ENCODE data around the gene EGFR.

Gene EGFR

GRCh38 chr7:55178292-55178862 is 159.6 kb downstream of the EGFR start:
- Histone ChIP-seq H3K4me3 (ENCODE audit: low read depth, low read length, poor library complexity, severe bottlenecking) (no peak overlapping the region), H3K9me2 (ENCODE audit: low read depth, low read length) (no peaks in the 10 kb centered on the region), H3K9ac (ENCODE audit: low read length) (no peak overlapping the region), H3K4me1 (ENCODE audit: insufficient read depth, low read length, severe bottlenecking) (no peaks in the 10 kb centered on the region), H2AFZ (ENCODE audit: low read length) (no peak overlapping the region), H3K9me3 (ENCODE audit: low read length) (no peaks in the 10 kb centered on the region), H3F3A (ENCODE audit: insufficient read depth, low read length) (no peaks in the 10 kb centered on the region), H4K20me1 (ENCODE audit: insufficient read depth, low read length) (no peaks in the 10 kb centered on the region), H3K4me2 (ENCODE audit: low read length) (no peak overlapping the region), H3K27ac (ENCODE audit: low read depth, low read length, poor library complexity, severe bottlenecking) (no peak overlapping the region), H3K79me2 (ENCODE audit: insufficient read depth, low read length) (no peaks in the 10 kb centered on the region), H3K27me3 (ENCODE audit: insufficient read depth, low read length) (no peaks in the 10 kb centered on the region), H3K36me3 (ENCODE audit: insufficient read depth, low read length) (no peaks in the 10 kb centered on the region)
- TF ChIP-seq CTCF (IDR thresholded peaks at IDR 0.05; ENCODE audit: low read length) (no peak), EZH2 (IDR thresholded peaks at IDR 0.05; ENCODE audit: borderline replicate concordance, low read length) (no peak)

GRCh38 chr7:55178863-55179773 is 160.3 kb downstream of the EGFR start:
- Histone ChIP-seq H3K4me1 (ENCODE audit: insufficient read depth, low read length, severe bottlenecking) (no peaks in the 10 kb centered on the region), H4K20me1 (ENCODE audit: insufficient read depth, low read length) (no peaks in the 10 kb centered on the region), H3K9me2 (ENCODE audit: low read depth, low read length) (no peaks in the 10 kb centered on the region), H3F3A (ENCODE audit: insufficient read depth, low read length) (no peaks in the 10 kb centered on the region), H3K36me3 (ENCODE audit: insufficient read depth, low read length) (no peaks in the 10 kb centered on the region), H3K4me2 (ENCODE audit: low read length) (no peak overlapping the region), H3K27ac (ENCODE audit: low read depth, low read length, poor library complexity, severe bottlenecking) (no peak overlapping the region), H3K4me3 (ENCODE audit: low read depth, low read length, poor library complexity, severe bottlenecking) (no peak overlapping the region), H3K9me3 (ENCODE audit: low read length) (no peaks in the 10 kb centered on the region), H3K79me2 (ENCODE audit: insufficient read depth, low read length) (no peaks in the 10 kb centered on the region), H3K27me3 (ENCODE audit: insufficient read depth, low read length) (no peaks in the 10 kb centered on the region), H3K9ac (ENCODE audit: low read length) (no peak overlapping the region), H2AFZ (ENCODE audit: low read length) (no peak overlapping the region)
- TF ChIP-seq EZH2 (IDR thresholded peaks at IDR 0.05; ENCODE audit: borderline replicate concordance, low read length) (no peak), CTCF (IDR thresholded peaks at IDR 0.05; ENCODE audit: low read length) (no peak)

GRCh38 chr7:55179931-55180682 is 161.3 kb downstream of the EGFR start:
- Histone ChIP-seq H3K36me3 (ENCODE audit: insufficient read depth, low read length) (no peaks in the 10 kb centered on the region), H3K4me2 (ENCODE audit: low read length) (no peak overlapping the region), H4K20me1 (ENCODE audit: insufficient read depth, low read length) (no peaks in the 10 kb centered on the region), H3K9me2 (ENCODE audit: low read depth, low read length) (no peaks in the 10 kb centered on the region), H2AFZ (ENCODE audit: low read length) (no peak overlapping the region), H3K27me3 (ENCODE audit: insufficient read depth, low read length) (no peaks in the 10 kb centered on the region), H3K9ac (ENCODE audit: low read length) (no peak overlapping the region), H3K79me2 (ENCODE audit: insufficient read depth, low read length) (no peaks in the 10 kb centered on the region), H3F3A (ENCODE audit: insufficient read depth, low read length) (no peaks in the 10 kb centered on the region), H3K9me3 (ENCODE audit: low read length) (no peaks in the 10 kb centered on the region), H3K4me3 (ENCODE audit: low read depth, low read length, poor library complexity, severe bottlenecking) (no peak overlapping the region), H3K27ac (ENCODE audit: low read depth, low read length, poor library complexity, severe bottlenecking) (no peak overlapping the region), H3K4me1 (ENCODE audit: insufficient read depth, low read length, severe bottlenecking) (no peaks in the 10 kb centered on the region)
- no peak for TF ChIP-seq CTCF (IDR thresholded peaks at IDR 0.05; ENCODE audit: low read length)
- TF ChIP-seq EZH2 (IDR thresholded peaks at IDR 0.05; ENCODE audit: borderline replicate concordance, low read length), result no peak

Measured in OCI-LY1 (cell line).